HEK293 (cell line): ENCODE measurements around the gene ZBTB43.

Source experiments
- CTCF ChIA-PET: fragments of 350-600 bp; formaldehyde crosslinking; extraction: SDS; loops from one replicate; lab custom pipeline; 2021; ENCODE audit warnings: antibody characterized with exemption; lab: Yijun Ruan, JAX
- POLR2A ChIA-PET: fragments of 300-600 bp; formaldehyde crosslinking; extraction: SDS; loops from one replicate; lab custom pipeline; 2020; ENCODE audit warnings: antibody characterized with exemption, inconsistent platforms; lab: Yijun Ruan, JAX
- H3K27ac ChIP-seq: fragments of 200-500 bp; sonication (Bioruptor generic); 2 replicates; pipeline ENCODE4 v1.5.1; 2014; ENCODE audit warnings: low read depth, low read length, control low read depth, inconsistent platforms; ENCODE audit errors: extremely low read depth
- H3K36me3 ChIP-seq, 2 experiments: fragments of 200-500 bp in 1 of 2; sonication (Bioruptor generic) in 1 of 2; 1 replicate in 1 of 2; 2 replicates in 1 of 2; pipeline ENCODE4 v1.5.1; 2014 to 2017; ENCODE audit warnings: inconsistent platforms in 2 of 2, low read length in 2 of 2; ENCODE audit not compliant: control insufficient read depth in 2 of 2, insufficient read depth in 1 of 2
- H3K4me1 ChIP-seq: fragments of 200-500 bp; sonication (Bioruptor generic); 2 replicates; pipeline ENCODE4 v1.5.1; 2014; ENCODE audit warnings: mild to moderate bottlenecking, low read length, inconsistent platforms; ENCODE audit not compliant: control insufficient read depth, insufficient read depth
- H3K4me3 ChIP-seq: 2 replicates; pipeline ENCODE4 v1.5.1; 2011; ENCODE audit warnings: low read depth, mild to moderate bottlenecking, control low read depth, low read length, moderate library complexity
- H3K9me3 ChIP-seq: fragments of 200-500 bp; sonication (Bioruptor generic); 2 replicates; pipeline ENCODE4 v1.5.1; 2014; ENCODE audit warnings: low read depth, low read length, inconsistent platforms; ENCODE audit not compliant: control insufficient read depth, insufficient read depth
- GLIS2 ChIP-seq: fragments of 450-650 bp; formaldehyde crosslinking; IDR thresholded peaks from 2 replicates; pipeline ENCODE4 v1.5.1; 2016; ENCODE audit warnings: missing biosample characterization, missing genetic modification characterization
- KLF16 ChIP-seq: fragments of 450-650 bp; formaldehyde crosslinking; IDR thresholded peaks from 2 replicates; pipeline ENCODE4 v1.5.1; 2017; ENCODE audit warnings: missing biosample characterization, missing genetic modification characterization
- PATZ1 ChIP-seq: fragments of 450-650 bp; formaldehyde crosslinking; IDR thresholded peaks from 2 replicates; pipeline ENCODE4 v1.5.1; 2016; ENCODE audit warnings: missing biosample characterization, missing genetic modification characterization
- PRDM1 ChIP-seq: fragments of 450-650 bp; formaldehyde crosslinking; IDR thresholded peaks from 2 replicates; pipeline ENCODE4; 2016; ENCODE audit warnings: missing biosample characterization, missing genetic modification characterization
- SP2 ChIP-seq: fragments of 450-650 bp; formaldehyde crosslinking; IDR thresholded peaks from 2 replicates; pipeline ENCODE4 v1.5.1; 2016; ENCODE audit warnings: missing biosample characterization, missing genetic modification characterization
- ZBTB26 ChIP-seq: fragments of 450-650 bp; formaldehyde crosslinking; optimal IDR thresholded peaks from 2 replicates; pipeline ENCODE3; 2016; ENCODE audit warnings: missing biosample characterization, mild to moderate bottlenecking, missing genetic modification characterization
- ZEB2 ChIP-seq: fragments of 450-650 bp; formaldehyde crosslinking; IDR thresholded peaks from 2 replicates; pipeline ENCODE4 v1.5.1; 2016; ENCODE audit warnings: missing biosample characterization, missing genetic modification characterization
- ZNF114 ChIP-seq: fragments of 450-650 bp; formaldehyde crosslinking; IDR thresholded peaks from 2 replicates; pipeline ENCODE4 v1.5.0; 2017; ENCODE audit warnings: missing biosample characterization, missing genetic modification characterization
- ZNF16 ChIP-seq: fragments of 450-650 bp; formaldehyde crosslinking; IDR thresholded peaks from 2 replicates; pipeline ENCODE4 v1.5.1; 2016; ENCODE audit warnings: low read depth, missing biosample characterization, missing genetic modification characterization
- ZNF175 ChIP-seq: fragments of 450-650 bp; formaldehyde crosslinking; IDR thresholded peaks from 2 replicates; pipeline ENCODE4 v1.5.1; 2016; ENCODE audit warnings: missing biosample characterization, missing genetic modification characterization
- ZNF311 ChIP-seq: fragments of 450-650 bp; formaldehyde crosslinking; IDR thresholded peaks from 2 replicates; pipeline ENCODE4 v1.5.1; 2017; ENCODE audit warnings: missing biosample characterization, missing genetic modification characterization, borderline replicate concordance
- ZNF335 ChIP-seq: fragments of 450-650 bp; formaldehyde crosslinking; conservative IDR thresholded peaks from 2 replicates; pipeline ENCODE4 v1.5.1; 2016; ENCODE audit warnings: missing biosample characterization, missing genetic modification characterization
- ZNF341 ChIP-seq: fragments of 450-650 bp; formaldehyde crosslinking; IDR thresholded peaks from 2 replicates; pipeline ENCODE4; 2016; ENCODE audit warnings: low read depth, missing biosample characterization, missing genetic modification characterization
- ZNF404 ChIP-seq: fragments of 450-650 bp; formaldehyde crosslinking; IDR thresholded peaks from 2 replicates; pipeline ENCODE4 v1.5.1; 2017; ENCODE audit warnings: missing biosample characterization, missing genetic modification characterization
- ZNF433 ChIP-seq: fragments of 450-650 bp; formaldehyde crosslinking; IDR thresholded peaks from 2 replicates; pipeline ENCODE4 v1.5.1; 2016; ENCODE audit warnings: missing biosample characterization, missing genetic modification characterization, low read depth
- ZNF510 ChIP-seq: fragments of 450-650 bp; formaldehyde crosslinking; IDR thresholded peaks from 2 replicates; pipeline ENCODE4 v1.5.1; 2018; ENCODE audit warnings: mild to moderate bottlenecking, missing genetic modification characterization, missing biosample characterization; ENCODE audit not compliant: insufficient replicate concordance
- ZNF561 ChIP-seq: fragments of 450-650 bp; IDR thresholded peaks from 2 replicates; pipeline ENCODE4 v1.5.1; 2018; ENCODE audit warnings: missing biosample characterization, missing genetic modification characterization, borderline replicate concordance
- ZNF600 ChIP-seq: fragments of 450-650 bp; formaldehyde crosslinking; IDR thresholded peaks from 2 replicates; pipeline ENCODE4 v1.5.1; 2016; ENCODE audit warnings: missing biosample characterization, missing genetic modification characterization
- ZNF624 ChIP-seq: fragments of 450-650 bp; formaldehyde crosslinking; IDR thresholded peaks from 2 replicates; pipeline ENCODE4 v1.5.1; 2017; ENCODE audit warnings: missing biosample characterization, missing genetic modification characterization
- ZNF776 ChIP-seq: fragments of 450-650 bp; formaldehyde crosslinking; IDR thresholded peaks from 2 replicates; pipeline ENCODE4 v1.5.0; 2017; ENCODE audit warnings: missing biosample characterization, missing genetic modification characterization, borderline replicate concordance
- ZNF792 ChIP-seq: fragments of 450-650 bp; formaldehyde crosslinking; IDR thresholded peaks from 2 replicates; pipeline ENCODE4 v1.5.1; 2016; ENCODE audit warnings: missing biosample characterization, missing genetic modification characterization

Gene ZBTB43

GRCh38 chr9:126860077-126860756 lies 55.4 kb downstream of the ZBTB43 start, which contains the start of gene ZBTB34 (continued):
- TF ChIP-seq ZNF311 (no peak), ZNF114 (tag by site-specific recombination) (no peak), PRDM1 (tag by site-specific recombination) (no peak), ZNF16 (tag by site-specific recombination) (no peak), ZNF433 (tag by site-specific recombination) (no peak), ZNF404 (tag by site-specific recombination) (no peak), ZNF561 (tag by site-specific recombination) (peak; percentile 80; the same call in 1 of the 2 replicates), KLF16 (tag by site-specific recombination) (peak; percentile 85; the same call in 1 of the 2 replicates), ZNF175 (tag by site-specific recombination) (no peak), ZEB2 (tag by site-specific recombination) (peak; percentile 56; the same call in 1 of the 2 replicates)

GRCh38 chr9:126860757-126861466 lies 56.1 kb downstream of the ZBTB43 start:
- ChIA-PET CTCF (interaction anchor here (0.5 to 1.7 kb wide), 3 partner anchors 12 to 1079 kb away, joined by 3 to 8 read pairs (median 6); no protein-coding TSS in a partner anchor), POLR2A (interaction anchor here (1.1 kb wide), 1 partner anchor 56 kb away, joined by 6 read pairs; the partner anchor contains the start of gene ZBTB43)
- H3K27ac ChIP-seq = peak overlapping the region; percentile 61; the same call in 1 of the 2 replicates
- TF ChIP-seq ZNF335 (tag by site-specific recombination) (peak; percentile 46), ZNF776 (no peak), ZNF792 (tag by site-specific recombination) (peak; percentile 81; the same call in 1 of the 2 replicates), SP2 (tag by site-specific recombination) (peak; percentile 38), ZBTB26 (tag by site-specific recombination) (peak; percentile 35), ZNF341 (peak; percentile 54; the same call in 1 of the 2 replicates), ZNF600 (tag by site-specific recombination) (0 out of 2 replicates have a peak, but pooled peaks have one; percentile 29), GLIS2 (tag by site-specific recombination) (peak; percentile 40; the same call in 1 of the 2 replicates), ZNF510 (tag by site-specific recombination) (no peak), PATZ1 (tag by site-specific recombination) (0 out of 2 replicates have a peak, but pooled peaks have one; percentile 19), ZNF624 (no peak)
- H3K36me3 ChIP-seq = peaks cover 0 to 25% of the 10 kb centered on the region in 2 experiments; a peak in 1 of 3 replicates
- peak overlapping the region; percentile 92 for H3K4me3 ChIP-seq
- peaks cover 3% of the 10 kb centered on the region; the same call in 1 of the 2 replicates for H3K4me1 ChIP-seq
- no peaks in the 10 kb centered on the region for H3K9me3 ChIP-seq
